Sigmoid colon (tissue), 7 donors: ENCODE measurements around the gene ARHGAP28. TPM values are rescaled to one million over a fixed set of nuclear protein-coding genes. Genes with fewer than 3 reads are reported as not detected.
"Not testable (repeated sequence)": the region's sequence is repeated elsewhere in the genome, so short reads cannot be mapped to it uniquely, and the experiment has no call there.

ENCODE experiments used
- DNase-seq: peaks from one replicate; pipeline ENCODE4 v3.0.0-alpha.2; 2019
- H3K27ac ChIP-seq, 4 donors: fragments of 200-600 bp; sonication (generic); one replicate each; pipeline ENCODE4 v1.5.1; 2016 to 2019; ENCODE audit warnings: mild to moderate bottlenecking in 1 of 4
- H3K27me3 ChIP-seq, 3 donors: fragments of 200-600 bp; sonication (generic); one replicate each; pipeline ENCODE4 v1.5.1; 2019; ENCODE audit warnings: mild to moderate bottlenecking in 1 of 3
- H3K36me3 ChIP-seq, 4 donors: fragments of 200-600 bp; sonication (generic); one replicate each; pipeline ENCODE4 v1.5.1; 2016 to 2019
- H3K4me1 ChIP-seq, 4 donors: fragments of 200-600 bp; sonication (generic); one replicate each; pipeline ENCODE4 v1.5.1; 2017 to 2019
- H3K4me3 ChIP-seq, 4 donors: fragments of 200-600 bp; sonication (generic); one replicate each; pipeline ENCODE4 v1.5.1; 2017 to 2019; ENCODE audit warnings: mild to moderate bottlenecking in 2 of 4, moderate library complexity in 1 of 4
- H3K9me3 ChIP-seq, 4 donors: fragments of 200-600 bp in 3 of 4; sonication (generic) in 3 of 4; one replicate each; pipeline versions ENCODE4 v1.5.1 to v1.6.1; 2013 to 2019
- EP300 ChIP-seq, 4 donors: sonication (generic); formaldehyde crosslinking; IDR thresholded peaks; one replicate each; pipeline ENCODE4 v1.6.1; 2017; ENCODE audit warnings: antibody characterized with exemption in 4 of 4
- POLR2A ChIP-seq, 2 donors: fragments of 450-650 bp; IDR thresholded peaks; one replicate each; pipeline ENCODE4 v1.6.1; 2016; ENCODE audit warnings: antibody characterized with exemption in 2 of 2, mild to moderate bottlenecking in 2 of 2, moderate library complexity in 2 of 2
- POLR2AphosphoS5 ChIP-seq, 4 donors: sonication (generic); formaldehyde crosslinking; IDR thresholded peaks; one replicate each; pipeline ENCODE4 v1.6.1; 2017; ENCODE audit warnings: antibody characterized with exemption in 4 of 4
- WGBS, 2 donors: extraction: QIAGEN DNeasy Blood & Tissue Kit; methylation state at CpG; one replicate each; pipeline ENCODE4 v1.1.7; 2013; 5-methylcytosine and 5-hydroxymethylcytosine counted together
- intact Hi-C: fragments of 100-400 bp; cut with DNase I; formaldehyde crosslinking; loops from one replicate; pipeline ENCODE4 v1.15.1; 2023
- polyA plus RNA-seq, 3 donors: library from polyadenylated mRNA; stranded (reverse); fragments of 200-250 nt; gene quantifications; one replicate each; pipeline ENCODE4 v1.2.3, GENCODE V29; 2013
- total RNA-seq, 4 donors: library from RNA; depleted of rRNA; stranded (reverse); fragments of >200 nt; gene quantifications; one replicate each; pipeline ENCODE4 v1.1.0, GENCODE V29; 2016
- TF ChIP-seq, protein P1 (sequence below), 4 experiments: fragments of 450-650 bp in 3 of 4; fragments of 200-600 bp in 1 of 4; IDR thresholded peaks; one replicate each; pipeline ENCODE4 v1.5.1; 2016 to 2019; ENCODE audit warnings: antibody characterized with exemption in 4 of 4, mild to moderate bottlenecking in 3 of 4, moderate library complexity in 2 of 4
- donor health status: healthy with polysubstance abuse.
- donor health status: Bipolar disorder and iron deficiency.
- donor health status: healthy.

ARHGAP28 gene
- total and polyA plus RNA-seq, 7 donors = 0.23 to 13.2 (median 4.3) TPM

GRCh38 chr18:6814882-6815425 lies 85.4 kb downstream of the ARHGAP28 start:
- no peak overlapping the region for H3K27ac ChIP-seq
- DNase-seq = no peak
- H3K4me3 ChIP-seq = no peak overlapping the region
- no peaks in the 10 kb centered on the region for H3K36me3 ChIP-seq
- TF ChIP-seq EP300 (IDR thresholded peaks at IDR 0.05) (no peak), POLR2AphosphoS5 (IDR thresholded peaks at IDR 0.05) (no peak), POLR2A (IDR thresholded peaks at IDR 0.05) (no peak)
- TF ChIP-seq, protein P1, sequence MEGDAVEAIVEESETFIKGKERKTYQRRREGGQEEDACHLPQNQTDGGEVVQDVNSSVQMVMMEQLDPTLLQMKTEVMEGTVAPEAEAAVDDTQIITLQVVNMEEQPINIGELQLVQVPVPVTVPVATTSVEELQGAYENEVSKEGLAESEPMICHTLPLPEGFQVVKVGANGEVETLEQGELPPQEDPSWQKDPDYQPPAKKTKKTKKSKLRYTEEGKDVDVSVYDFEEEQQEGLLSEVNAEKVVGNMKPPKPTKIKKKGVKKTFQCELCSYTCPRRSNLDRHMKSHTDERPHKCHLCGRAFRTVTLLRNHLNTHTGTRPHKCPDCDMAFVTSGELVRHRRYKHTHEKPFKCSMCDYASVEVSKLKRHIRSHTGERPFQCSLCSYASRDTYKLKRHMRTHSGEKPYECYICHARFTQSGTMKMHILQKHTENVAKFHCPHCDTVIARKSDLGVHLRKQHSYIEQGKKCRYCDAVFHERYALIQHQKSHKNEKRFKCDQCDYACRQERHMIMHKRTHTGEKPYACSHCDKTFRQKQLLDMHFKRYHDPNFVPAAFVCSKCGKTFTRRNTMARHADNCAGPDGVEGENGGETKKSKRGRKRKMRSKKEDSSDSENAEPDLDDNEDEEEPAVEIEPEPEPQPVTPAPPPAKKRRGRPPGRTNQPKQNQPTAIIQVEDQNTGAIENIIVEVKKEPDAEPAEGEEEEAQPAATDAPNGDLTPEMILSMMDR (IDR thresholded peaks at IDR 0.05) = no peak
- WGBS, 2 donors = 76 to 83% methylated on average over 4 of the region's 4 CpGs
- no peaks in the 10 kb centered on the region for H3K4me1 ChIP-seq
- no peaks in the 10 kb centered on the region for H3K27me3 ChIP-seq
- intact Hi-C loops = no loop called here
- H3K9me3 ChIP-seq = peaks cover 0 to 4% (median 0%) of the 10 kb centered on the region in 4 donors

GRCh38 chr18:6816154-6816553 lies 86.6 kb downstream of the ARHGAP28 start:
- Histone ChIP-seq H3K4me1 (no peaks in the 10 kb centered on the region), H3K27ac (no peak overlapping the region), H3K36me3 (no peaks in the 10 kb centered on the region), H3K9me3 (peaks cover 0 to 4% (median 0%) of the 10 kb centered on the region in 4 donors), H3K4me3 (no peak overlapping the region), H3K27me3 (no peaks in the 10 kb centered on the region)
- DNase-seq = no peak
- TF ChIP-seq EP300 (IDR thresholded peaks at IDR 0.05) (no peak), POLR2AphosphoS5 (IDR thresholded peaks at IDR 0.05) (no peak), POLR2A (IDR thresholded peaks at IDR 0.05) (no peak)
- TF ChIP-seq, protein P1 (IDR thresholded peaks at IDR 0.05) = no peak
- intact Hi-C loops = no loop called here
- 68 to 72% methylated on average over 3 of the region's 3 CpGs for WGBS, 2 donors

DNA sequence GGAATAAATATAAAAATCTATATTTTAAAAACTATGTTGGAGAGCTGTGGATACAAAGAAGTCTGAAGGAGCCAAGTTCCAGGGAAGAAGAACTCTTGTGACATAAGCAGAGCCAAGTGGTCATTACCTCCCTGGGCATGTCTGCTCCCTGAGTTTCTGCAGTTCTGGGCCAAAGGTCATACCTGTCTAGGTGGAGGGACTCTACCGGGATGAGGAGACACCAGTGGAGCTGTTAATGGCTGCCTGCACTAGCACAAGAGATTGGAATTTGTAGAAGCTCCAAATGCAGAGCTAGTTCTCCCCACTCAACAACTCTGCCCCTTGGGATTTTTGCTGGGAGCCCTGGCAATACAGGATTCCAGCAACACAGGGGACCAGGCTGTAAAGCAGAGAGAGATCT lies 89.8 kb downstream of the ARHGAP28 start:
- Histone ChIP-seq H3K4me1 (no peaks in the 10 kb centered on the region), H3K4me3 (no peak overlapping the region), H3K36me3 (no peaks in the 10 kb centered on the region), H3K27me3 (no peaks in the 10 kb centered on the region), H3K9me3 (peaks cover 0 to 1% (median 0%) of the 10 kb centered on the region in 4 donors), H3K27ac (no peak overlapping the region)
- TF ChIP-seq POLR2AphosphoS5 (IDR thresholded peaks at IDR 0.05) = no peak
- TF ChIP-seq POLR2A (IDR thresholded peaks at IDR 0.05) = no peak
- no peak for TF ChIP-seq EP300 (IDR thresholded peaks at IDR 0.05)
- TF ChIP-seq, protein P1 (IDR thresholded peaks at IDR 0.05) = no peak
- intact Hi-C loops = no loop called here
- no peak for DNase-seq
- 22 to 61% methylated on average over 1 of the region's 1 CpG for WGBS, 2 donors

DNA sequence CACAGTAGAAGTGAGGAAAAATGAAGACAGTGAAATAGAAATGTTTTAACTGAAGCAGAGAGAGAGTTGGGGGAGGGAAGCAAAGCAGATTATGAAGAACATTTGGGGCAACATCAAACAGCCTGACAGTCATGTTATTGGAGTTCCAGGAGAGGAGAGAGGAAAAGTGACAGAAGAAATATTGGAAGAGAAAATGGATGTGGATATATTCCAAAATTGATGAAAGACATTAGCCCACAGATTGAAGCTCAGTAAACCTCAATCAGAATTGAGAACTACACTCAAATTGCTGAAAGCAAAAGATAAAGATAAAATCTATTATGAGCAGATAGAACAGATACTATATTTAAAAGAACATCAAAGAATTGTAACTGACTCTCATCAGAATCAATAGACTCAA lies 90.8 kb downstream of the ARHGAP28 start:
- H3K4me3 ChIP-seq = no peak overlapping the region
- H3K27me3 ChIP-seq = no peaks in the 10 kb centered on the region
- H3K36me3 ChIP-seq = no peaks in the 10 kb centered on the region
- TF ChIP-seq POLR2A (IDR thresholded peaks at IDR 0.05) (no peak), POLR2AphosphoS5 (IDR thresholded peaks at IDR 0.05) (no peak), EP300 (IDR thresholded peaks at IDR 0.05) (no peak)
- TF ChIP-seq, protein P1 (IDR thresholded peaks at IDR 0.05) = no peak
- DNase-seq = no peak
- intact Hi-C loops = no loop called here
- H3K4me1 ChIP-seq = no peaks in the 10 kb centered on the region
- H3K27ac ChIP-seq = no peak overlapping the region
- H3K9me3 ChIP-seq = no peaks in the 10 kb centered on the region

DNA sequence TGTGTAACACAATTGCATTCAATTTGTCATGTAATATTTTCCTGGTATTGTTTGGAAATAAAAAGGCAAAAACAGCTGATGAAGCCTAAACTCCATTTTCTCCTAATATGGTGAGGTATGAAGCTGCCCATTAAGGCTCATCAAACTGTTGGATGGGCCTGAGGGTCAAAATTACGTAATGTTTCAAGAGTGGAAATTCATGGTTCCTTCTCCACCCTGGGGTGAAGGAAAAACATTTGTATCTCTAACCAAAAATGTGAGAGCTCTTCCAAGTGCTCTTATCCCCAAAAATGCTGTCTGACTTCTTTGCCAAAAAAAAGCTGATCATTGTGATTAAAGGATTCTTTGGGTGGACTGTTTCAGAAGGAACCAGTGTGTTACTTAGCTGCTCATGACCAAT lies 91.8 kb downstream of the ARHGAP28 start:
- Histone ChIP-seq H3K27ac (no peak overlapping the region), H3K9me3 (no peaks in the 10 kb centered on the region), H3K4me1 (no peaks in the 10 kb centered on the region), H3K27me3 (no peaks in the 10 kb centered on the region), H3K36me3 (no peaks in the 10 kb centered on the region), H3K4me3 (no peak overlapping the region)
- intact Hi-C loops = no loop called here
- WGBS, 2 donors = 81 to 85% methylated on average over 1 of the region's 1 CpG
- DNase-seq = no peak
- TF ChIP-seq POLR2AphosphoS5 (IDR thresholded peaks at IDR 0.05) = no peak
- TF ChIP-seq EP300 (IDR thresholded peaks at IDR 0.05) = no peak
- TF ChIP-seq, protein P1 (IDR thresholded peaks at IDR 0.05) = no peak
- no peak for TF ChIP-seq POLR2A (IDR thresholded peaks at IDR 0.05)

- H3K27ac ChIP-seq, intact Hi-C loops, H3K4me1 ChIP-seq, H3K9me3 ChIP-seq, H3K4me3 ChIP-seq, H3K27me3 ChIP-seq, DNase-seq, H3K36me3 ChIP-seq: not testable (repeated sequence)
- WGBS, 2 donors = 97 to 98% methylated on average over 22 of the region's 29 CpGs
Measured at GRCh38 chr18:6827161-6827560, 97.6 kb downstream of the ARHGAP28 start.

DNA sequence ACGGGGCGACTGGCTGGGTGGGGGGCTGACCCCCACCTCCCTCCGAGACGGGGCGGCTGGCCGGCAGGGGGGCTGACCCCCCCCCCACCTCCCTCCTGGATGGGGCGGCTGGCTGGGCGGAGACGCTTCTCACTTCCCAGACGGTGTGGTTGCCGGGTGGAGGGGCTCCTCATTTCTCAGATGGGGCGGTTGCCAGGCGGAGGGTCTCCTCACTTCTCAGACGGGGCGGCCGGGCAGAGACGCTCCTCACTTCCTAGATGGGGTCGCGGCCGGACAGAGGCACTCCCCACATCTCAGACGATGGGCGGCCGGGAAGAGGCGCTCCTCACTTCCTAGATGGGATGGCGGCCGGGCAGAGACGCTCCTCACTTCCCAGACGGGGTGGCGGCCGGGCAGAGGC lies 98.0 kb downstream of the ARHGAP28 start:
- H3K27me3 ChIP-seq, intact Hi-C loops, DNase-seq, H3K27ac ChIP-seq, H3K4me1 ChIP-seq, H3K36me3 ChIP-seq, H3K4me3 ChIP-seq, H3K9me3 ChIP-seq: not testable (repeated sequence)
- WGBS, 2 donors = 98% methylated on average over 30 of the region's 30 CpGs
